A549 (cell line): ENCODE data around the gene KCNMB1.

Source experiments
- CTCF ChIP-seq: fragments of >200 bp; sonication (Bioruptor Twin); formaldehyde crosslinking; IDR thresholded peaks from 3 replicates; pipeline ENCODE4 v1.5.1; 2016
- EP300 ChIP-seq, 2 experiments: fragments of >200 bp; sonication (Bioruptor Twin); formaldehyde crosslinking; IDR thresholded peaks; 2 replicates in 1 of 2; 3 replicates in 1 of 2; pipeline ENCODE4 v1.6.1; 2016 to 2017
- JUNB ChIP-seq: fragments of >200 bp; sonication (Bioruptor Twin); formaldehyde crosslinking; IDR thresholded peaks from 2 replicates; pipeline ENCODE4 v1.6.1; 2016
- KDM1A ChIP-seq: fragments of 200-600 bp; sonication (generic); IDR thresholded peaks from 2 replicates; pipeline ENCODE4 v1.6.1; 2016; ENCODE audit warnings: low read depth, mild to moderate bottlenecking
- MAX ChIP-seq: IDR thresholded peaks from 2 replicates; pipeline ENCODE4 v1.6.1; 2012
- POLR2A ChIP-seq: IDR thresholded peaks from 2 replicates; pipeline ENCODE4 v1.6.1; 2012; ENCODE audit warnings: mild to moderate bottlenecking, low read length
- POLR2AphosphoS2 ChIP-seq: conservative IDR thresholded peaks from 2 replicates; pipeline ENCODE4 v1.6.1; 2012; ENCODE audit warnings: low read length, improper control_type of control experiment, inconsistent platforms
- RAD21 ChIP-seq, 2 experiments: fragments of >200 bp in 1 of 2; sonication (Bioruptor Twin) in 1 of 2; formaldehyde crosslinking in 1 of 2; IDR thresholded peaks in 1 of 2; conservative IDR thresholded peaks in 1 of 2; 2 replicates in 1 of 2; 3 replicates in 1 of 2; pipeline ENCODE4 v1.6.1; 2012 to 2018; ENCODE audit warnings: inconsistent platforms in 1 of 2
- SREBF2 ChIP-seq: fragments of 450-650 bp; IDR thresholded peaks from 2 replicates; pipeline ENCODE4 v1.6.1; 2014; ENCODE audit warnings: mild to moderate bottlenecking, moderate library complexity
- TF ChIP-seq, protein P1 (sequence below): fragments of 450-650 bp; IDR thresholded peaks from 2 replicates; pipeline ENCODE4 v1.6.1; 2014; ENCODE audit warnings: antibody characterized with exemption

DNA sequence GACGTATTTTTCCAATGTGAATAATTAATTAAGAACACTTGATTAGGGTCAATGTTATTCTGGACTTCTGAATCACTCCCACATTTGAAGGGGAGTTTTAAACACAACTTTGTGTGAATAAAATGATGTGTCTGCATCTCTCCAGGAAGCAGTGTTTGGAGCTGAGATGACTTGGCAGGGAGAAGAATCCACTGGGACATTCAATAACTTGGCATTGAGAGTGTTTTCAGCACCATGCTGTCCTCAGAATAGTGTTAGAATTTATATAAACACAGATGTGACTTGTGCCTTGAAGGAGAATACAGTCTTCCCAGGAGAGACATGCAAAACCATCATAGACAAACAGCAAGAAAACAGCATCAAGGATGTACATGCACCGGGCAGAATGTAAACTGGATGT is 32.7 kb upstream of the KCNMB1 start:
- no peak for TF ChIP-seq CTCF
- TF ChIP-seq SREBF2: no peak
- no peak for TF ChIP-seq POLR2AphosphoS2
- no peak for TF ChIP-seq KDM1A
- TF ChIP-seq POLR2A: no peak
- TF ChIP-seq, protein P1, sequence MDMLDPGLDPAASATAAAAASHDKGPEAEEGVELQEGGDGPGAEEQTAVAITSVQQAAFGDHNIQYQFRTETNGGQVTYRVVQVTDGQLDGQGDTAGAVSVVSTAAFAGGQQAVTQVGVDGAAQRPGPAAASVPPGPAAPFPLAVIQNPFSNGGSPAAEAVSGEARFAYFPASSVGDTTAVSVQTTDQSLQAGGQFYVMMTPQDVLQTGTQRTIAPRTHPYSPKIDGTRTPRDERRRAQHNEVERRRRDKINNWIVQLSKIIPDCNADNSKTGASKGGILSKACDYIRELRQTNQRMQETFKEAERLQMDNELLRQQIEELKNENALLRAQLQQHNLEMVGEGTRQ: no peak
- no peak for TF ChIP-seq EP300 (IDR thresholded peaks at IDR 0.05)
- TF ChIP-seq JUNB: no peak
- no peak for TF ChIP-seq RAD21 (conservative IDR thresholded peaks at IDR 0.05 in 1 of 2, IDR thresholded peaks at IDR 0.05 in 1 of 2)
- no peak for TF ChIP-seq MAX
